Islet precursor cell (in vitro differentiated cells): ENCODE measurements around the gene CCDC27.
"Not testable (repeated sequence)": the region's sequence is repeated elsewhere in the genome, so short reads cannot be mapped to it uniquely, and the experiment has no call there.

ENCODE experiments used
- DNase-seq: peaks from one replicate; pipeline ENCODE4 v3.0.0-alpha.2; 2018

Gene CCDC27

DNA sequence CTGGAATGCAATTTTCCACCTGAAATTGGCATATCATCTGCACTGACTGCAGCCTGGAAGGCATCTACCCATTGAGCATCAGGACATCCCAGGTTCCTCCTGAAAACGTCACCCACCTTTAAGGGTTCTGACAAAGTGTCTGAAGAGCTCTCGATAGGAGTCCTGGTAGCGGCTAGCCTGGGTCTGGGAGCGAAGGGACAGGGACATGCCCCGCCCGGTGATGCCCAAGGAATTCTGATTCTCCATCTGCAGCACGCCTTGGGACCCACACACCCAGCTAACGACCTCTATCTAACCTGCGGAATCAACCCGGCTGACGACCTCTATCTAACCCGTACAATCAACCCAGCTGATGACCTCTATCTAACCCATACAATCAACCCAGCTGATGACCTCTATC is 13.3 kb upstream of the CCDC27 start:
- DNase-seq = no peak

DNA sequence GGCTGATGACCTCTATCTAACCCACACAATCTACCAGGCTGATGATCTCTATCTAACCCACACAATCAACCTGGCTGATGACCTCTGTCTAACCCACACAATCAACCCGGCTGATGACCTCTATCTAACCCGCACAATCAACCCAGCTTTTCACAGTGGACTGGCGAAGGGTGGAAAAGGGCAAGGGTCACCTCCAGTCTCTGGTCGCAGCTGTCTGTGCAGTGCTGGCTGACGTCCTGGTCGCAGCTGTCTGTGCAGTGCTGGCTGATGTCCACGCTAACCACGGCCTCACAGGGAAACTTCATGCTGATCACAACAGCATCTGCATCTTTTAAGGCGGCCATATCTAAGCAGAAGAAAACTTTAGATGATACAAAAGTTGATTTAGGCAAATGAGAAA is 12.2 kb upstream of the CCDC27 start:
- DNase-seq = no peak

DNA sequence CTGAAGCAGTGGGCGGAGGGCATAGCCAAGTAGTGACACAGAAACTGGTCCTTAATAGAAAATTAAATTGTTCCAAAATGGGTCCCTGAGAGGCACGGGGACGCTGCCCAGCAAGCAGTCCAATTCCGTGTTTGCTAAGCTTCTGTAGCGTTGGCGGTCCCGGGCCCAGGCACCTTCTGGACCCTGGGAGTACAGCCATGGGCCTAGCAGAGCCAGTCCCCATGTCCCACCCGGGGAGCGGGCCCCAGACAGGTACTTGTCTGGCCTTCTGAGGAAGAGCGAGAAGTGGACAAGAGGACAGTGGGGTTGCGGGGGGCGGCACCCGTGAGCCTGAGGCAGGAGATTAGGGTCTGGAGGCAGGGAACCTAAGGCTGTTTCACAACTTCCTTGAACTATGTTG is 11.5 kb upstream of the CCDC27 start:
- DNase-seq = no peak

DNA sequence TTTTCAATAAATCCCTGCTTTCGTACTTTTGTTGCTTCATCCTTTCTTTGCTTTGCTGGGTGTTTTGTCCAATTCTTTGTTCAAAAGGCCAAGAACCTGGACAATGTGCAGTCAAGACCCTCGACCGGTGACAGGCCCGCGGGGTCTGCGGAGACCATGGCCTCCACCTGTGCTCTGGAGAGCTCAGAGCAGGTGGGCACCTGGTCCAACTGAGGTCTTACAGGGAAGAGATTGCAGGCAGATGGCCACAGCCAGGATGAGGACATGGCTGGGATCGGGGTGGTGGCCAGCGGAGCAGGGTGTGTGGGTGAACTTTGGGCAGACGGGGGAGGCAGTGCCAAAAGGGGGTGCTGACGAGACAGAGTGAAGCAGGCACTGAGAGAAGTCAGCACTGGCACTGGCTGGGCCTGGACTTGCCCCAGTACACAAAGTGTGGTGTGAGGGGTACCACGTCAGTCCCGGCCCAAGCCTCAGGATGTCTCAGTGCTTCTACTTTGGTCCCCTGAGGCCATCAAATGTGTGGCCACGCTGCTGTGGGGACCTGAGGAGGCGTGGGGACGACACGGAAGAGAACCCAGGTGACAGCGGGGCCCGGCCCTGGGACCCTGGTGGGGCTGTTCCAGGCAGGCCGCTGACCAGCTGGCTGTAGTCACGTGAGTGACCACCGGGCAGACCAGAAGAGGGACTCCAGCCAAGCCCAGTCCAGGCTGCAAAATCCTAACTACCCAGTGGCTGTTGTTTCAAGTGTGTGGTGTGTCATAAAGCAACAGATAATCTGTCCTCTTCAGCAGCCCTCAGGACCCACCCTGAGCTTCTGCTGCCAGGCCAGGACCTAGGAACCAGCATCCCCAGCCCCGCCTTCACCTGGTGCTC is 10.4 kb upstream of the CCDC27 start:
- DNase-seq = no peak

DNA sequence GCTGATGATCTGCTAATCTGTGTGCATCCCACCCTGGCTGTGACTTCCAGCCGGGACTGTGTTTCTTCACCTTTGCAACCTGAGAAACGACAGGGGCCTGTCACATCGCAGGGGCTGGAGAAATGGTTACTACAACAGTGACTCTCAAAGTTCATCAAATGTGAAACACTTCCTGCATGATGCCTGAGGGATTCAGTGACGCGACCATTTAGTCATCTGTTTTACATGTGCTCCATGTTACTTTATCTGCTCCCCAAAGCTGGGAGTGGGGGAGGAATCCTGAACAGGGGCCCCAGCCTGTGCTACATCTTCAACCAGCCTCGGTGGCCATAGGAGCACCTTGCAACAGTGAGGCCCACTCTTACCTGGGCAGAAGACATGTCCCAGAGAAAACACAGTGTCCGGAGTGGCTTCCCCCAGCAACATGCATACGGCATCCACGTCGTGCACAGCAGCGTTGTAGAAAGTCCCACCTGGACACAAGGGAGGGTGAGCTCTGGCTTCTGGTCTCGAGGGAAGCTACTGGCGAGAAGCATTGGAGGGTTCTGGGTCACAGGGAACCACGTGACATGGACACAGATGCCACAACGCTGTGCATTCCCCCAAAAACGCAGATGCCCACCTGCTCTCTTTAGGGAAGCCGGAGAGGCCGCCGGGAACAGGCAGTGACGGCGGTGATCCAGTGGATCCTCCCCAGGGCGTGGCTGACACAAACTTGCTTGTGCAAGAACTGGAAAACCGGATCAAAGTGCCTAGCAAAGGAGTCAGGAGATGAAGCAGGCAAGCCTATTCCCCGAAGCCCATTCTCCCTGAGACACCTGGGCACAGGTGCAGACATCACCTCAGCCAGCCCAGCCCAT is 9.6 kb upstream of the CCDC27 start:
- DNase-seq = no peak

DNA sequence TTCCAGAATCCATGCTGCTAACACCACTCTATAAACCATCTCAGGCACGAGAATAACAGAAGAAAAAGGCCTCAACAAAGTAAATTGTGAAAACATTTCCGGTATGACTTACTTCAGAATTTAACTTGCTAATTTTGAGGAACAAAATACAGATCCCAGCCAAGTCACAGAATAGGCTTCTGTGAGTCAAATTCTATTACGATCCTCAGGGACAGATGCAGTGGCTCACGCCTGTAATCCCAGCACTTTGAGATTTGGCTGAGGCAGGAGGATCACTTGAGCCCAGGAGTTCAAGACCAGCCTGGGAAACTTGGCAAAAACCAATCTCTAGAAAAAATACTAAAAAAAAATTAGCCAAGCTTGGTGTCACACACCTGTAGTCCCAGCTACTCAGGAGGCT is 8.8 kb upstream of the CCDC27 start:
- DNase-seq = no peak

DNA sequence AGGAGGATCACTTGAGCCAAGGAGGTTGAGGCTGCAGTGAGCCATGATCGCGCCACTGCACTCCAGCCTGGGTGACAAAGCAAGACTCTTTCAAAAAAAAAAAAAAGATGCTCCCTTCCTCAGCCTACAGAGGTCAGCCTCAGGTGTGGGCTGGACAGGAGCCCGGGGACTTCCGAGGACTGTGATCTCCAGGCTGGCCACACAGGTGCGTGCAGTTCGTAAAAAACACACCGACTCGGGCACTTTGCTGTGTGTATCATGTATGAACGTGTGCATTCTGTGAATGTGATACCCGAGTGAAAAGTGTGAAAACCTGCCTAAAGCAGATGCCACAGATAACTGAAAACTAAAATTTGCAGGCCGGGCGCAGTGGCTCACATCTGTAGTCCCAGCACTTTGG is 8.4 kb upstream of the CCDC27 start:
- DNase-seq = no peak

DNA sequence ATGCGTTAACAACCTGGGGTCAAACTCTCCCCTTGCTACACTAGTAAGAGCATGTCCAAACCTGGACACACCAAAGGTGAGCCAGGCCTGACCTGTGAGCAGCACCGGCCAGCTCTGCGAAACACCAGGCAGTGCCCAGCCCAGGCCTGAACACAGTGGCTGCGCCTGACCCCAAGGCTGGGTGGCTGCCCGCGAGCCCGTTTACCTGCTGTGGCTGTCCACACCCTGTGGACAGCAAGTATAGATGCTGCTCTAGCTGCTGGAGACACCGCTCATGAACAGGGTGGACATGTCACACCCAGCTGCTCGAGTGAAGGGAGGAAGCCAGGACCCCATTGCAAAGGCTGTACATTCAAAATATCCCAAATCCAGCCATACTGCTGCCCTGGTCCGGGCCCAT is 7.6 kb upstream of the CCDC27 start:
- no peak for DNase-seq

DNA sequence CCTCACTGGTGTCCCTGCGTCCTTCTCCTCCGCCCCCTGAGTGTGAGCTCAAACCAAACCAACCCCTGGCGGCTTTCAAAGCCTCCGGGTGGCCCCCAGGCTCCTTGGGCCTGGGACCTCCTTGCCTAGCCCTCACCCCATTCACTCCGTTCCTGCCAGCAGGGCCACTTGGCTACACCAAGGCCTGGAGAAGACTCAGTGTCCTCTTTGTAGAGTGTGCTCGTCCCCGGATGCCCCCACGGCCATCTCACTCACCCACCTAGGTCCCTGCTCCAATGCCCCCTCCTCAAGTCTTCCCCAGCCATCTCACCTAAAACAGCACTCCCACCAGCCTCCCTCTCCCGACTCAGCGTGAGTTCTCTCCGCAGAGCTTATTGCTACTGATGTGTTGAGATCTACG is 7.2 kb upstream of the CCDC27 start:
- no peak for DNase-seq

DNA sequence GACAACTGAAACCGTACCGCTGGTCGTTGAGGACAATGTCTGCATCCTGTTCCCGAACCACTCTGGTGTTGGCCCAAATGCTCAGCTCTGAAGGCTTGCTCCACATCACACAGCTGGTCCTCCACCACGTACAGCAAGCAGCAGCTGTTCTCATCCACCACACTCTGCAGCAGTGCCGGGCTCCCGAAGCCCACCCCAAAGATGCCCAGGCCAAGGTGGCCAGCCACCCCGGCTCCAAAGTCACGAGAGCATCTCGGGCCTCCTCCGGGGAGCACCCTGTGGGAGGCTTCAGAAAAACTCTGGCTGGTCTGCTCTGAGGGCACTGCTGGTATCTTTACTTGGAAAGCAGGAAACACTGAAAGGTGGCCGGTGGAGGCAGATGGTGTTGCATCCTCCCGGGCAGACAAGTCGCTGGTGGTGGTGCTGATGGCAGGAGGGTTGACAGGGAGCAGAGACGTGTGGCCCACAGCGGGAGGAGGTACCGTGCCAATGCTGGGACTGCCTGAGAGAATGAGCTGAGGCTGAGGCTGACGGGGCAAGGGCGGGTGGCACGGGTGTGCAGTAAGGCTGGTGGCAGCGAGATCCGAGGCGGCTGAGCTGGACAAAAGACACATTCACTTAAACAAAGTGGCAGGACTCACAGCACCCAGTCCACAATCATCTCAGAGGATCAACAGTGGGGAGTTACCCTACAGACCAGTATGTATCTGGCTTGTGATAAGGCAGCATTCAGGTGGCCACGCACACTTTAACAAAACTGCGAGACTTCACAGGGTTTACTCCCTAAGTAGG is 6.5 kb upstream of the CCDC27 start:
- no peak for DNase-seq

DNA sequence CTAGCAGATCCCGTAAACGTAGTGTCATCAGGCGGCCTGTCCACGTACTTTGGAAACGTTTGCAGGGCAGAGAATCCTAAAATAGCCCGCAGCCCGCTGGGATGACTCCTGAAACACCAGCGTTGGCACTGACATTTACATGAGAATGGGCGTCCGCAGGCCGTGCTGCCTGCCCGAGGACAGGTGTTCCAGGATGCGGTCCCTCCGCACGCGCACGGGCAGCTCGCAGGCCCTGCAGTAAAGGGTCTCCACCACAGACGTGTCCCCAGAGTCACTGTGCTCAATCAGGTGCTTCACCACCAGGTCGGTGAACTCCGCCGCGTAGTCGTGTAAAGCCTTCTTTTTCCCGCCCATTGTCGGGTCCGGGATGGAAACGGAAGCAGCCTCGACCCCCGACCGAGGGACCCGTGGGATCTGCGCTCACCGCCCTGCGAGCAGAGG is 5.8 kb upstream of the CCDC27 start:
- no peak for DNase-seq

DNA sequence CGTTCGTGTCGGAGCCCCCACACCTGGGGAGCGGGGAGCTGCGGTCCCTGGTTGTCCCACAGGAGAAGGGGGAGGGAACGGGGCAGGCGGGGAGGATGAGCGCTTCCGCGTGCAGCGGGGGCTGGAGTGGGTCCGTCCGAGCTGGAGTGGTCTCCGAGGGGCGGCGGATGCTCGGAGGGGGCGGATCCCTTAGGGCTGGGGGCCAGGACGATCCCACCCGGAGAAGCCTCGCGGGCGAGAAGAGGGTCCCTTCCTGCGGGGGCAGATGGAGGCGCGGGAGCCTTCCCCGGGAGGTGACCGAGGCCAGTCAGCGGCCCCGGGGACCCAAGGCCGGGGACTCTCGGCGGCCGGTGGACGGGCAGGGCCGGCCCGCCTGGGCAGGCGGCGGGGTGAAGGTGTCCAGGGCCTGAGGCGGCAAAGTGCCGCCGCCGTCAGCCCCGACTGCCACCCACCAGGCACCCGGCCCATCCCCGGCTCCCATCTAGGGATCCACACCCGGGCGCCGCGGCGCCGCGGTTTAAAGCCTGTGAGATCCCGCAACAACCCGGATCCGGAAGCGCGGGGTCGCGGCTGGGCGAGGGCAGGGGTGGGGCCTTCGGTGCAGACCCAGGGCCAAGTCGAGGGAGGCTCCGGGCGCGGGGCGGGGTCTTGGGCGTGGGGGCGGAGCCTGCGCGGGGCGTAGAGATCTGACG is 5.3 kb upstream of the CCDC27 start:
- peak; percentile 95 for DNase-seq

DNA sequence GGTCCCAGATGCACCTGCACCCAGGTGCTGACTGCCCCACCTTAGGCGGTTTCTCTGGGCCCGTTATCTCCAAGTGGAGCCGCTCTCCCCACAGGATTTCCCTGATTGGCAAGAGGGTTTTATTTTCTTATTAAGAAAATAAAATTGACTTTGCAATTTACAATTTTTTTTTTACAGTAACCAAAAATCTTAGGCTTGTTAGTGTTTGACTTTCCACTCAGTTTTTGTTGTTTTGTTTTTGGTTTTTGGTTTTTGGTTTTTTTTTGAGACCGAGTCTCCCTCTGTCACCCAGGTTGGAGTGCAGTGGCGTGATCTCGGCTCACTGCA is 4.8 kb upstream of the CCDC27 start:
- DNase-seq = no peak

DNA sequence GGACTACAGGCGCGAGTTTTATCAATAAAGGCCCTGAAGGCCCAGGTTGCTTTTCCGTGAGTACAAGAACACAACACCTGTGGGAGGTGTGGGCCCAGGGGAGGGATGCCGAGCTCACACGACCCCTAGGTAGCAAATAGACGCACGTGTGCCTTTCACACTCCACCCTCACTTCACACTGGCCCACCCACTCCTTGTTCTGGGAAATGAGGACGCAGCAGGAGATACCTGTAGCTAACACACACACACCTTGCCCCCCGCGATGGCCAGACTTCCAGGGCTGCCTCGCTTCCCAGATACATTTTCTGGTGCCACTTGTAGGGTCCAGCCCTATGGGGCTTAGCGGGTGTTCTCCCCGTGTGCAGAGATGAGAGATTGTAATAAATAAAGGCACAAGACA is 4.3 kb upstream of the CCDC27 start:
- DNase-seq = no peak

DNA sequence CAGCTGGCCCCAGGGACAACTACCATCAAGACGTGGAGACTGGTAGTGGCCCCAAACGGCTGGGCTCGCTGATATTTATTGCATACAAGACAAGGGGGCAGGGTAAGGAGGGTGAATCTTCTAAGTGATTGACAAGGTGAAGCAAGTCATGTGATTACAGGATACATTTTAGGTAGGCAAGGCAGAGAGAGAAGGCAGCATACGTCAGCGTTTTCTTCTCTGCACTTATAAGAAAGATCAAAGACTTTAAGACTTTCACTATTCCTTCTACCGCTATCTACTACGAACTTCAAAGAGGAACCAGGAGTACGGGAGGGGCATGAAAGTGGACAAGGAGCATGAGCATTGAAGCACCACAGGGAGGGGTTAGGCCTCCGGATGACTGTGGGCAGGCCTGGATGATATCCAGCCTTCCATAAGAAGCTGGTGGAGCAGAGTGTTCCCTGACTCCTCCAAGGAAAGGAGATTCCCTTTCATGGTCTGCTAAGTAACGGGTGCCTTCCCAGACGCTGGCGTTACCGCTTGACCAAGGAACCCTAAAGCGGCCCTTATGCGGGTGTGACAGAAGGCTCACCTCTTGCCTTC is 3.8 kb upstream of the CCDC27 start:
- DNase-seq = not testable (repeated sequence)

DNA sequence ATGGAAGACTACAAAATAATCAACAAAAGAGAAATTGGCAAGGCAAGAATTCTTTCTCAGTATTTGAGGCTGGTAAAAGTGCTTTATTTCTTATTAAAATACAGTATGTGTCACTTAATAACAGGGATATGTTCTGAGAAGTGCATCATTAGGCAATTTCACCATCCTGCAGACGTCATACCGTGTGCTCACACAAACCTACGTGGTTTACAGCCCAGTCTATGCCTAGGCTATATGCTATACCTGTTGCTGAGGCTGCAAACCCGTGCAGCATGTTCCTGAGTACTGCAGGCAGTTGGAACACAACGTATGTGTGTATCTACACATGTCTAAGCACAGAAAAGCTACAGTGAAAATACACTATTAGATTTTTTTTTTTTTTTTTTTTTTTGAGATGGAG is 2.7 kb upstream of the CCDC27 start:
- DNase-seq = no peak

DNA sequence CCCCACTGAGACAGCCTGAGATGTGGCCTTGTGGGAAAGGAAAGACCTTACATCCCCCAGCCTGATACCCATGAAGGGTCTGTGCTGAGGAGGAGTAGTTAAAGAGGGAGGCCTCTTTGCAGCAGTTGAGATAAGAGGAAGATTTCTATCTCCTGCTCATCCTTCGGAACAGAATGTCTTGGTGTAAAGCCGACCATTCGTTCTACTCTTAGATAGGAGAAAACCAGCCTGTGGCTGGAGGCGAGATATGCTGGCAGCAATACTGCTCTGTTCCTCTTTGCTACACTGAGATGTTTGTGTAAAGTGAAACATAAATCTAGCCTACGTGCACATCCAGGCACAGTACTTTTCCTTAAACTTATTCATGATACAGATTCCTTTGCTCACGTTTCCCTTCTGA is 1.5 kb upstream of the CCDC27 start:
- DNase-seq = no peak

DNA sequence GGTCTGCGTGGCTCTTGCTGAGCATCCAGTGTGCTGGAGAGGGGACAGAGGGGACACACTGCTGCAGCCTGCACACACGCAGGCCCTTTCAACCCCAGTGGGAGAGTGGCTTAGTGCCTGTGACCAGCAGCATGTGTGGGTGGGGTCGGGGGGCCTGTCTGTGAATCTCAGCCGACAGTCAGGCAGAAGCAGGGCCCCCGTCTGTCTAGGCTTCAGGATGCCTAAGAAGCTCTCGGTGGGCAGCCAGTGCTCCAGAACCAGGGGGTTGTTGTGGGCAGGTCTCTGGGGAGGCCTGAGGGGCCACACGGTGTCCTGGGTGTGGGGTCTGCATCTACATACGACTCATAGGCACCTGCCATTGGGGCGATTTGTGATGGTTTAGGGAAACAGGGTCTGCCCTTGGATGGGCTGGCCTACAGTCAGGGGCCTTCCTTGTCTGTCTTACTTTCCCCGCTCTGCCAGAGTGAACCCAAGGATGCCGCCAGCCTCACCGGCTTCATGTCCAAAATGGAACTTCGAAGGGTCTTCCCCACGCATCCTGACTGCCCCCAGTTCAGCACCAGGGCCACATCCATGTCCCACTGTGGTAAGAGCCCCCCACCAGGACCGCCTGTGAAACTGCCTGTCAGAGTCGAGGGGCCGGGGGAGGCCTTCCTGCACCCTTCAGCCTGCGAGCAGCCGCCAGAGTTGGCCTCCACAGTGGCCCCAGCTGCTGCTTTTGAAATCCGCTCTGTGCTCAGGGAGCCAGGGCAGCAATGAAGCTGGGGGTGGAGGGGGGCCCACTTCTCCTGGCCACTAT is 1.6 kb downstream of the CCDC27 start:
- DNase-seq = no peak

DNA sequence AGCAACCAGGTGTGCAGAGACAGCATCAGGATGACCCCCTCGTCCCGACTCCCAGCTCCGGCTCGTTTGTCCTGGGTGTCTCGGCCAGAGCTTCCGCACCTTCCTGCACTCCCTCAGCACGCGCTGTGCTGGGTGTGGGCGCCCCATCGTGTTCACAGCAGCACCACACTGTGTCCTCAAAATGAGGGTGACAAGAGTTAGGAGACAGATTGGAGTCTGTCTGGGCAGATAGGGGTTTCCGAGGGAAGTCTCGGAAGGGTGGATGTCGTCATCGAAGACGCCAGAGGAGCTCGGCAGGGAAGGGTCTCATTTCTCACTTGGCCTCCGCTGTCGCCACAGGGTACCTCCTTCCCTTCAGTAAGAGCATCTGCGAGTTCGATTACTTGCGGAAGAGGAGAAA is 4.1 kb downstream of the CCDC27 start:
- peak; percentile 33 for DNase-seq

DNA sequence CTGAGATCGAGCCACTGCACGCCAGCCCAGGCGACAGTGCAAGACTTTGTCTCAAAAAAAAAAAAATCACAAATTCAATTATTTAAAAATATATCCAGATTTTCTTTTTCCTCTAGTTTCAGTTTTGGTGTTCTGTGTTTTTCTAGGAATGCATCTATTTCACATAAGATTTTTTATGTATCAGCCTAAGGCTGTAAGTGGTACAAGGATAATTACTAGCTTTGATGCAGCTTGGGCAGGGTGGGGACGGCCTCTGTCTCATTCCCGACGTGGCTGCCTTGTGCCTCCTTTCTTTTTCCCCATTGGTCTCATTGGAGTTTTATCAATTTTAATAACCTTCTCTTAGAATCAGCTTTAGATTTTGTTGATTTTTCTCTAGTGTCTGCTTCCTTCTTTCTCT is 6.9 kb downstream of the CCDC27 start:
- DNase-seq = no peak

DNA sequence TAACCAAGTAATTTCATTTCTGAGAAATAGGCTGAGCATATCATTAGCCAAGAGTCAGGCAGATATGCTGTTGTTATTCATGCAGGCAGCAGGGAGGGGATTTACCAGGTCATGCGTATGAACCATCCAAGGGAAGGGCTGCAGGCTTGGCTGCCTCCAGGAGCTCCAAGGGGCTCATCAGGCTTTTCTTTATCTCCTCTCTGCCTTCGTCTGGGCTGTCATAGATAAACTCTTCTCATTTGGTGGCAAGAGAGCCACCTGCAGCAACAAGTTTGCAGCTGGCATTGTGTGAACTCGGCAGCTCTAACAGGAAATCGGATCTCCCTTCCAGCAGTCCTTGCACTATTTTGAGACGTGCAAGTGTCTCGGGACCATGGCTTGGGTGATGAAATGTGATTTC is 7.5 kb downstream of the CCDC27 start:
- no peak for DNase-seq
